ENCODE data around the gene RAB37. TPM values are rescaled to one million over a fixed set of nuclear protein-coding genes. Genes with fewer than 3 reads are reported as not detected.

RAB37 gene
- total and polyA plus RNA-seq, 2 of the 8 experiments (the other 6 are each of a cell fraction or from before 2014, with no cell fraction given) = 5.5 to 6.1 TPM

DNA sequence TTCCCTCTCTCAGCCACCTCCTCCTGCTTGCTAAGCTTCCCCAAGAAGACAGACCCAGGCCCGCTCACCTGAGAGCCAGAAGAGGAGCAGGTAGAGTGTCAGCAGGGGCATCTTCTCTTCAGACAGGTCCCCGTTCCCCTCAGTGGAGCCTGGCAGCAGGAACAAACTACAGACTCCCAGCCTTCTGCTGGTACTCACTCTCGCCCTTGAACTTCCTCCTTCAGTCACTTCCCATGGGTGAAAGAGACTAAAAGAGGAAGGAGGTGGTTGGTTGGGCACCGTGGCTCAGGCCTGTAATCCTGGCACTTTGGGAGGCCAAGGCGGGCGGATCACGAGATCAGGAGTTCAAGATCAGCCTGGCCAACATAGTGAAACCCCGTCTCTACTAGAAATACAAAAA is 24.3 kb upstream of the RAB37 start, which contains the start of gene CD300LF (continued):
- TF ChIP-seq, protein P1, sequence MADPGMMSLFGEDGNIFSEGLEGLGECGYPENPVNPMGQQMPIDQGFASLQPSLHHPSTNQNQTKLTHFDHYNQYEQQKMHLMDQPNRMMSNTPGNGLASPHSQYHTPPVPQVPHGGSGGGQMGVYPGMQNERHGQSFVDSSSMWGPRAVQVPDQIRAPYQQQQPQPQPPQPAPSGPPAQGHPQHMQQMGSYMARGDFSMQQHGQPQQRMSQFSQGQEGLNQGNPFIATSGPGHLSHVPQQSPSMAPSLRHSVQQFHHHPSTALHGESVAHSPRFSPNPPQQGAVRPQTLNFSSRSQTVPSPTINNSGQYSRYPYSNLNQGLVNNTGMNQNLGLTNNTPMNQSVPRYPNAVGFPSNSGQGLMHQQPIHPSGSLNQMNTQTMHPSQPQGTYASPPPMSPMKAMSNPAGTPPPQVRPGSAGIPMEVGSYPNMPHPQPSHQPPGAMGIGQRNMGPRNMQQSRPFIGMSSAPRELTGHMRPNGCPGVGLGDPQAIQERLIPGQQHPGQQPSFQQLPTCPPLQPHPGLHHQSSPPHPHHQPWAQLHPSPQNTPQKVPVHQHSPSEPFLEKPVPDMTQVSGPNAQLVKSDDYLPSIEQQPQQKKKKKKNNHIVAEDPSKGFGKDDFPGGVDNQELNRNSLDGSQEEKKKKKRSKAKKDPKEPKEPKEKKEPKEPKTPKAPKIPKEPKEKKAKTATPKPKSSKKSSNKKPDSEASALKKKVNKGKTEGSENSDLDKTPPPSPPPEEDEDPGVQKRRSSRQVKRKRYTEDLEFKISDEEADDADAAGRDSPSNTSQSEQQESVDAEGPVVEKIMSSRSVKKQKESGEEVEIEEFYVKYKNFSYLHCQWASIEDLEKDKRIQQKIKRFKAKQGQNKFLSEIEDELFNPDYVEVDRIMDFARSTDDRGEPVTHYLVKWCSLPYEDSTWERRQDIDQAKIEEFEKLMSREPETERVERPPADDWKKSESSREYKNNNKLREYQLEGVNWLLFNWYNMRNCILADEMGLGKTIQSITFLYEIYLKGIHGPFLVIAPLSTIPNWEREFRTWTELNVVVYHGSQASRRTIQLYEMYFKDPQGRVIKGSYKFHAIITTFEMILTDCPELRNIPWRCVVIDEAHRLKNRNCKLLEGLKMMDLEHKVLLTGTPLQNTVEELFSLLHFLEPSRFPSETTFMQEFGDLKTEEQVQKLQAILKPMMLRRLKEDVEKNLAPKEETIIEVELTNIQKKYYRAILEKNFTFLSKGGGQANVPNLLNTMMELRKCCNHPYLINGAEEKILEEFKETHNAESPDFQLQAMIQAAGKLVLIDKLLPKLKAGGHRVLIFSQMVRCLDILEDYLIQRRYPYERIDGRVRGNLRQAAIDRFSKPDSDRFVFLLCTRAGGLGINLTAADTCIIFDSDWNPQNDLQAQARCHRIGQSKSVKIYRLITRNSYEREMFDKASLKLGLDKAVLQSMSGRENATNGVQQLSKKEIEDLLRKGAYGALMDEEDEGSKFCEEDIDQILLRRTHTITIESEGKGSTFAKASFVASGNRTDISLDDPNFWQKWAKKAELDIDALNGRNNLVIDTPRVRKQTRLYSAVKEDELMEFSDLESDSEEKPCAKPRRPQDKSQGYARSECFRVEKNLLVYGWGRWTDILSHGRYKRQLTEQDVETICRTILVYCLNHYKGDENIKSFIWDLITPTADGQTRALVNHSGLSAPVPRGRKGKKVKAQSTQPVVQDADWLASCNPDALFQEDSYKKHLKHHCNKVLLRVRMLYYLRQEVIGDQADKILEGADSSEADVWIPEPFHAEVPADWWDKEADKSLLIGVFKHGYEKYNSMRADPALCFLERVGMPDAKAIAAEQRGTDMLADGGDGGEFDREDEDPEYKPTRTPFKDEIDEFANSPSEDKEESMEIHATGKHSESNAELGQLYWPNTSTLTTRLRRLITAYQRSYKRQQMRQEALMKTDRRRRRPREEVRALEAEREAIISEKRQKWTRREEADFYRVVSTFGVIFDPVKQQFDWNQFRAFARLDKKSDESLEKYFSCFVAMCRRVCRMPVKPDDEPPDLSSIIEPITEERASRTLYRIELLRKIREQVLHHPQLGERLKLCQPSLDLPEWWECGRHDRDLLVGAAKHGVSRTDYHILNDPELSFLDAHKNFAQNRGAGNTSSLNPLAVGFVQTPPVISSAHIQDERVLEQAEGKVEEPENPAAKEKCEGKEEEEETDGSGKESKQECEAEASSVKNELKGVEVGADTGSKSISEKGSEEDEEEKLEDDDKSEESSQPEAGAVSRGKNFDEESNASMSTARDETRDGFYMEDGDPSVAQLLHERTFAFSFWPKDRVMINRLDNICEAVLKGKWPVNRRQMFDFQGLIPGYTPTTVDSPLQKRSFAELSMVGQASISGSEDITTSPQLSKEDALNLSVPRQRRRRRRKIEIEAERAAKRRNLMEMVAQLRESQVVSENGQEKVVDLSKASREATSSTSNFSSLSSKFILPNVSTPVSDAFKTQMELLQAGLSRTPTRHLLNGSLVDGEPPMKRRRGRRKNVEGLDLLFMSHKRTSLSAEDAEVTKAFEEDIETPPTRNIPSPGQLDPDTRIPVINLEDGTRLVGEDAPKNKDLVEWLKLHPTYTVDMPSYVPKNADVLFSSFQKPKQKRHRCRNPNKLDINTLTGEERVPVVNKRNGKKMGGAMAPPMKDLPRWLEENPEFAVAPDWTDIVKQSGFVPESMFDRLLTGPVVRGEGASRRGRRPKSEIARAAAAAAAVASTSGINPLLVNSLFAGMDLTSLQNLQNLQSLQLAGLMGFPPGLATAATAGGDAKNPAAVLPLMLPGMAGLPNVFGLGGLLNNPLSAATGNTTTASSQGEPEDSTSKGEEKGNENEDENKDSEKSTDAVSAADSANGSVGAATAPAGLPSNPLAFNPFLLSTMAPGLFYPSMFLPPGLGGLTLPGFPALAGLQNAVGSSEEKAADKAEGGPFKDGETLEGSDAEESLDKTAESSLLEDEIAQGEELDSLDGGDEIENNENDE (IDR thresholded peaks at IDR 0.05; ENCODE audit: insufficient replicate concordance, low read length) = no peak
- TF ChIP-seq GABPA (IDR thresholded peaks at IDR 0.05; ENCODE audit: borderline replicate concordance, insufficient read depth, low read length) = no peak
- no peak for TF ChIP-seq SUZ12 (IDR thresholded peaks at IDR 0.05; ENCODE audit: low read length)
- no peak for TF ChIP-seq CEBPB (IDR thresholded peaks at IDR 0.05; ENCODE audit: low read depth, low read length)
- no peak for TF ChIP-seq CREB1 (IDR thresholded peaks at IDR 0.05)
- TF ChIP-seq RBBP5 (IDR thresholded peaks at IDR 0.05; ENCODE audit: borderline replicate concordance, low read depth, low read length) = no peak
- no peak for TF ChIP-seq TEAD4 (IDR thresholded peaks at IDR 0.05; ENCODE audit: low read depth, low read length)
- TF ChIP-seq RXRA (IDR thresholded peaks at IDR 0.05; ENCODE audit: insufficient read depth, low read depth, low read length) = no peak
- no peak for TF ChIP-seq BACH1 (IDR thresholded peaks at IDR 0.05; ENCODE audit: low read length)
- TF ChIP-seq SIRT6 (IDR thresholded peaks at IDR 0.05; ENCODE audit: low read length) = no peak
- TF ChIP-seq TAF1 (IDR thresholded peaks at IDR 0.05; ENCODE audit: low read depth, low read length) = no peak

Data from H1 (cell line).